ENCODE measurements around the gene LSAMP.
"Not testable (repeated sequence)": the region's sequence is repeated elsewhere in the genome, so short reads cannot be mapped to it uniquely, and the experiment has no call there.

The LSAMP gene

GRCh38 chr3:115827495-115827894 is 617.8 kb downstream of the LSAMP start:
- no peak for DNase-seq

- DNase-seq = no peak
Observed at GRCh38 chr3:115825046-115825445, 620.2 kb downstream of the LSAMP start.

GRCh38 chr3:115823083-115823482 is 622.2 kb downstream of the LSAMP start:
- no peak for DNase-seq

GRCh38 chr3:115822579-115822978 is 622.7 kb downstream of the LSAMP start:
- no peak for DNase-seq

- DNase-seq = peak; percentile 77
Observed at GRCh38 chr3:115819785-115820384, 625.4 kb downstream of the LSAMP start.

- DNase-seq = peak; percentile 75
Observed at GRCh38 chr3:115814778-115815380, 630.4 kb downstream of the LSAMP start.

GRCh38 chr3:115814006-115814405 is 631.3 kb downstream of the LSAMP start:
- no peak for DNase-seq

- no peak for DNase-seq
Observed at GRCh38 chr3:115808816-115809215, 636.5 kb downstream of the LSAMP start.

GRCh38 chr3:115808244-115808643 is 637.0 kb downstream of the LSAMP start:
- DNase-seq = no peak

- no peak for DNase-seq
Observed at GRCh38 chr3:115806501-115806900, 638.8 kb downstream of the LSAMP start.

GRCh38 chr3:115805520-115805919 is 639.8 kb downstream of the LSAMP start:
- DNase-seq = no peak

- DNase-seq = peak; percentile 5
Observed at GRCh38 chr3:115804713-115805119, 640.6 kb downstream of the LSAMP start.

GRCh38 chr3:115804200-115804599 is 641.1 kb downstream of the LSAMP start:
- no peak for DNase-seq

GRCh38 chr3:115803661-115804060 is 641.6 kb downstream of the LSAMP start:
- DNase-seq = no peak

GRCh38 chr3:115800489-115801075 is 644.7 kb downstream of the LSAMP start:
- DNase-seq = no peak

GRCh38 chr3:115800065-115800464 is 645.2 kb downstream of the LSAMP start:
- not testable (repeated sequence) for DNase-seq

- DNase-seq = no peak
Observed at GRCh38 chr3:115792206-115792955, 652.9 kb downstream of the LSAMP start.

- not testable (repeated sequence) for DNase-seq
Observed at GRCh38 chr3:115791271-115792153, 653.8 kb downstream of the LSAMP start.

- peak; percentile 29 for DNase-seq
Observed at GRCh38 chr3:115790759-115791158, 654.5 kb downstream of the LSAMP start.

GRCh38 chr3:115789481-115789880 is 655.8 kb downstream of the LSAMP start:
- DNase-seq = no peak

GRCh38 chr3:115788921-115789470 is 656.3 kb downstream of the LSAMP start:
- DNase-seq = no peak

GRCh38 chr3:115787818-115788217 is 657.5 kb downstream of the LSAMP start:
- DNase-seq = no peak

All from suppressor macrophage treated with lipopolysaccharide for 4 hours (primary cell).